CD4-positive, alpha-beta memory T cell (primary cell): ENCODE data around the gene UBXN1. TPM values are rescaled to one million over a fixed set of nuclear protein-coding genes. Genes with fewer than 3 reads are reported as not detected.

Source experiments
- CTCF ChIA-PET: fragments of 350-600 bp; sonication (Branson Sonifier 250); formaldehyde crosslinking; loops from one replicate; lab custom pipeline; 2021; ENCODE audit warnings: inconsistent platforms; ENCODE audit not compliant: partially characterized antibody; lab: Charles Lee
- POLR2A ChIA-PET: fragments of 350-600 bp; sonication (Branson Sonifier 250); formaldehyde crosslinking; loops from one replicate; lab custom pipeline; 2021; ENCODE audit not compliant: partially characterized antibody; lab: Charles Lee
- DNase-seq, 5 donors: peaks; one replicate each; pipeline versions ENCODE4 v3.0.0 to v3.0.0-alpha.2; 2020 to 2022; ENCODE audit warnings: mixed read lengths in 1 of 5
- H3K27ac ChIP-seq: one replicate; pipeline ENCODE4 v1.7.0; 2013; ENCODE audit warnings: low read depth, low read length
- H3K27me3 ChIP-seq: 2 replicates; pipeline ENCODE4 v1.7.0; 2013; ENCODE audit warnings: mild to moderate bottlenecking, low read length, moderate library complexity; ENCODE audit not compliant: insufficient read depth
- H3K36me3 ChIP-seq: 2 replicates; pipeline ENCODE4 v1.7.0; 2013; ENCODE audit warnings: mild to moderate bottlenecking, low read length, moderate library complexity; ENCODE audit not compliant: insufficient read depth
- H3K4me1 ChIP-seq: 2 replicates; pipeline ENCODE4 v1.7.0; 2013; ENCODE audit warnings: mild to moderate bottlenecking, low read length, moderate library complexity; ENCODE audit not compliant: insufficient read depth
- H3K4me3 ChIP-seq, 2 donors: one replicate each; pipeline ENCODE4 v1.7.0; 2013; ENCODE audit warnings: low read length in 2 of 2, mild to moderate bottlenecking in 1 of 2
- H3K9me3 ChIP-seq, 2 donors: one replicate each; pipeline ENCODE4 v1.7.0; 2013; ENCODE audit warnings: low read length in 2 of 2, control low read depth in 1 of 2; ENCODE audit not compliant: control insufficient read depth in 1 of 2
- H3K27ac Mint-ChIP-seq, 7 donors: one replicate each; pipeline ENCODE4 v1.8.0; 2020 to 2021; ENCODE audit warnings: mixed read lengths in 7 of 7, mild to moderate bottlenecking in 6 of 7, inconsistent platforms in 3 of 7, moderate library complexity in 3 of 7
- H3K27me3 Mint-ChIP-seq, 2 donors: one replicate each; pipeline ENCODE4 v1.8.0; 2020 to 2021; ENCODE audit warnings: mixed read lengths in 2 of 2
- H3K36me3 Mint-ChIP-seq, 2 donors: one replicate each; pipeline ENCODE4 v1.8.0; 2020 to 2021; ENCODE audit warnings: mixed read lengths in 2 of 2, inconsistent platforms in 1 of 2, mild to moderate bottlenecking in 1 of 2
- H3K4me1 Mint-ChIP-seq, 4 donors: one replicate each; pipeline ENCODE4 v1.8.0; 2020 to 2021; ENCODE audit warnings: mixed read lengths in 4 of 4, mild to moderate bottlenecking in 1 of 4
- H3K4me3 Mint-ChIP-seq, 8 donors: one replicate each; pipeline ENCODE4 v1.8.0; 2020 to 2021; ENCODE audit warnings: mixed read lengths in 8 of 8, mild to moderate bottlenecking in 7 of 8, moderate library complexity in 6 of 8, inconsistent platforms in 3 of 8
- H3K9me3 Mint-ChIP-seq, 8 donors: one replicate each; pipeline ENCODE4 v1.8.0; 2020 to 2021; ENCODE audit warnings: mixed read lengths in 8 of 8, mild to moderate bottlenecking in 5 of 8, inconsistent platforms in 3 of 8, moderate library complexity in 1 of 8
- intact Hi-C: fragments of 100-400 bp; cut with micrococcal nuclease; formaldehyde crosslinking; loops from one replicate; pipeline ENCODE4 v1.15.1; 2023
- polyA plus RNA-seq, 2 donors: library from polyadenylated mRNA; unstranded; fragments of 300-500 nt; fragmentation: Illumina TruSeq; gene quantifications; one replicate each; pipeline ENCODE4 v1.2.3, GENCODE V29; 2021
- total RNA-seq, 2 experiments: library from RNA; stranded (reverse); gene quantifications; one replicate each; pipeline ENCODE4 v1.2.3, GENCODE V29; 2021

UBXN1 gene
- total and polyA plus RNA-seq, 4 experiments from 2014 or later: 150 to 185 (median 179) TPM

- H3K4me1 Mint-ChIP-seq: peaks cover 35 to 73% (median 54%) of the 10 kb centered on the region in 4 donors
These were observed 30.6 kb upstream of the UBXN1 start for GRCh38 chr11:62709247-62710000.

GRCh38 chr11:62708793-62709192, 29.9 kb upstream of the UBXN1 start:
- peak overlapping the region; percentile 97 for H3K27ac ChIP-seq
- peak overlapping the region; percentile 70 to 77 for H3K4me3 ChIP-seq
- no peaks in the 10 kb centered on the region for H3K27me3 Mint-ChIP-seq
- H3K9me3 ChIP-seq: no peaks in the 10 kb centered on the region
- peaks cover 14% of the 10 kb centered on the region for H3K36me3 ChIP-seq
- peaks cover 67% of the 10 kb centered on the region for H3K4me1 ChIP-seq
- H3K36me3 Mint-ChIP-seq: peaks cover 9 to 41% of the 10 kb centered on the region in 2 donors
- H3K9me3 Mint-ChIP-seq: no peaks in the 10 kb centered on the region
- H3K27me3 ChIP-seq: no peaks in the 10 kb centered on the region
- intact Hi-C loops: loop anchor here (1.0 to 2.0 kb wide), 11 partner anchors 19 to 148 kb away; partner anchors contain the start of genes C11orf98, CSKMT, GANAB and HNRNPUL2
- peak overlapping the region; percentile 90 to 98 (median 94) for H3K4me3 Mint-ChIP-seq
- H3K27ac Mint-ChIP-seq: peak overlapping the region; percentile 93 to 99 (median 99)
- peaks cover 33 to 68% (median 52%) of the 10 kb centered on the region in 4 donors for H3K4me1 Mint-ChIP-seq
- CTCF ChIA-PET: interaction anchor here (0.6 to 3.0 kb wide), 6 partner anchors 15 to 284 kb away, joined by 3 to 11 read pairs (median 4); partner anchors contain the start of genes C11orf98, CSKMT, HNRNPUL2 and SLC3A2
- peak in 1 of 5 donors; percentile 58 for DNase-seq
- POLR2A ChIA-PET: interaction anchor here (0.7 to 14.3 kb wide), 39 partner anchors 8 to 306 kb away, joined by 3 to 283 read pairs (median 7); partner anchors contain the start of genes B3GAT3, C11orf98, CSKMT and EEF1G

More at GRCh38 chr11:62709247-62710000, 30.6 kb upstream of the UBXN1 start:
- DNase-seq: peak; percentile 97 to 99 (median 97)
- H3K4me3 Mint-ChIP-seq: peak overlapping the region; percentile 90 to 98 (median 94)
- Histone ChIP-seq H3K27me3 (no peaks in the 10 kb centered on the region), H3K27ac (peak overlapping the region; percentile 97), H3K9me3 (no peaks in the 10 kb centered on the region), H3K4me3 (peak overlapping the region; percentile 77 to 80), H3K4me1 (peaks cover 72% of the 10 kb centered on the region), H3K36me3 (peaks cover 19% of the 10 kb centered on the region)
- no peaks in the 10 kb centered on the region for H3K27me3 Mint-ChIP-seq
- no peaks in the 10 kb centered on the region for H3K9me3 Mint-ChIP-seq
- H3K36me3 Mint-ChIP-seq: peaks cover 13 to 47% of the 10 kb centered on the region in 2 donors
- intact Hi-C loops: loop anchor here (1.0 to 2.0 kb wide), 11 partner anchors 18 to 147 kb away; partner anchors contain the start of genes C11orf98, CSKMT, GANAB and HNRNPUL2
- H3K27ac Mint-ChIP-seq: peak overlapping the region; percentile 93 to 99 (median 99)
- POLR2A ChIA-PET: interaction anchor here (0.6 to 14.3 kb wide), 40 partner anchors 8 to 307 kb away, joined by 3 to 283 read pairs (median 6); partner anchors contain the start of genes B3GAT3, C11orf98, CSKMT and EEF1G
- CTCF ChIA-PET: interaction anchor here (0.6 to 3.0 kb wide), 11 partner anchors 11 to 285 kb away, joined by 3 to 11 read pairs (median 3); partner anchors contain the start of genes C11orf98, CSKMT, HNRNPUL2 and SLC3A2

GRCh38 chr11:62708392-62708791, 29.5 kb upstream of the UBXN1 start:
- Histone ChIP-seq H3K27me3 (no peaks in the 10 kb centered on the region), H3K27ac (peak overlapping the region; percentile 97), H3K4me3 (peak overlapping the region; percentile 70 to 77), H3K36me3 (peaks cover 10% of the 10 kb centered on the region), H3K9me3 (no peaks in the 10 kb centered on the region), H3K4me1 (peaks cover 63% of the 10 kb centered on the region)
- intact Hi-C loops: loop anchor here (2.0 kb wide), 2 partner anchors 124 to 132 kb away; partner anchors contain the start of genes STX5 and TEX54
- peak overlapping the region; percentile 90 to 98 (median 94) for H3K4me3 Mint-ChIP-seq
- ChIA-PET CTCF (interaction anchor here (0.9 to 1.7 kb wide), 3 partner anchors 19 to 284 kb away, joined by 3 to 4 read pairs (median 4); partner anchors contain the start of genes C11orf98, CSKMT and HNRNPUL2), POLR2A (interaction anchor here (0.9 to 14.3 kb wide), 33 partner anchors 7 to 173 kb away, joined by 3 to 283 read pairs (median 11); partner anchors contain the start of genes B3GAT3, C11orf98, CSKMT and EML3)
- no peaks in the 10 kb centered on the region for H3K27me3 Mint-ChIP-seq
- H3K4me1 Mint-ChIP-seq: peaks cover 30 to 64% (median 49%) of the 10 kb centered on the region in 4 donors
- no peaks in the 10 kb centered on the region for H3K9me3 Mint-ChIP-seq
- DNase-seq: no peak
- H3K36me3 Mint-ChIP-seq: peaks cover 5 to 37% of the 10 kb centered on the region in 2 donors
- H3K27ac Mint-ChIP-seq: peak overlapping the region; percentile 93 to 99 (median 99)

- Mint-ChIP-seq H3K4me3 (peak within 1 kb of the TSS; percentile 90 to 98 (median 94)), H3K4me1 (peaks cover 23 to 54% (median 39%) of the 10 kb centered on the region in 4 donors), H3K9me3 (no peaks in the 10 kb centered on the region), H3K36me3 (peaks cover 4 to 28% of the 10 kb centered on the region in 2 donors), H3K27me3 (no peaks in the 10 kb centered on the region), H3K27ac (peak within 1 kb of the TSS; percentile 93 to 99 (median 99))
- ChIA-PET CTCF (interaction anchor here (1.0 to 1.3 kb wide), 2 partner anchors 63 to 79 kb away, joined by 3 read pairs; no protein-coding TSS in a partner anchor), POLR2A (interaction anchor here (0.8 to 14.3 kb wide), 20 partner anchors 16 to 174 kb away, joined by 3 to 283 read pairs (median 20); partner anchors contain the start of genes C11orf98, CSKMT, EML3 and GANAB)
- intact Hi-C loops: no loop called here
- no peak for DNase-seq
- Histone ChIP-seq H3K4me3 (peak within 1 kb of the TSS; percentile 70 to 86), H3K36me3 (peaks cover 8% of the 10 kb centered on the region), H3K4me1 (peaks cover 52% of the 10 kb centered on the region), H3K27ac (peak within 1 kb of the TSS; percentile 97), H3K9me3 (no peaks in the 10 kb centered on the region), H3K27me3 (no peaks in the 10 kb centered on the region)
These were observed 28.5 kb upstream of the UBXN1 start, which contains the start of the genes BSCL2 and GNG3 for GRCh38 chr11:62707277-62707861. Gene BSCL2, minus strand, starts transcription at chr11:62707424. Its CDS starts 229 bp downstream, at chr11:62707195. Gene GNG3, plus strand, starts transcription at chr11:62707676. Its CDS starts 620 bp downstream, at chr11:62708296.

- Histone ChIP-seq H3K27ac (peak overlapping the region; percentile 78), H3K4me1 (peaks cover 50% of the 10 kb centered on the region), H3K36me3 (peaks cover 5% of the 10 kb centered on the region), H3K27me3 (no peaks in the 10 kb centered on the region), H3K4me3 (peak overlapping the region; percentile 49 to 86), H3K9me3 (no peaks in the 10 kb centered on the region)
- ChIA-PET POLR2A (interaction anchor here (0.7 to 14.3 kb wide), 29 partner anchors 10 to 1564 kb away, joined by 3 to 283 read pairs (median 6); partner anchors contain the start of genes AHNAK, B3GAT3, C11orf98 and CSKMT), CTCF (interaction anchor here (1.0 to 1.9 kb wide), 5 partner anchors 11 to 80 kb away, joined by 3 to 11 read pairs (median 5); no protein-coding TSS in a partner anchor)
- peaks cover 3 to 24% of the 10 kb centered on the region in 2 donors for H3K36me3 Mint-ChIP-seq
- intact Hi-C loops: no loop called here
- no peaks in the 10 kb centered on the region for H3K9me3 Mint-ChIP-seq
- peak overlapping the region; percentile 77 to 98 (median 84) for H3K27ac Mint-ChIP-seq
- H3K4me3 Mint-ChIP-seq: peak overlapping the region; percentile 69 to 95 (median 87)
- DNase-seq: no peak
- no peaks in the 10 kb centered on the region for H3K27me3 Mint-ChIP-seq
- peaks cover 21 to 51% (median 36%) of the 10 kb centered on the region in 4 donors for H3K4me1 Mint-ChIP-seq
These were observed 28.0 kb upstream of the UBXN1 start for GRCh38 chr11:62706850-62707247.
